HG02763 (cell line): ENCODE data around the gene CCDC47.
"Not testable (repeated sequence)": the region's sequence is repeated elsewhere in the genome, so short reads cannot be mapped to it uniquely, and the experiment has no call there.

Source experiments
- ATAC-seq: cut with Tn5 transposase; IDR thresholded peaks from one replicate; pipeline ENCODE4 v1.9.1; 2021; ENCODE audit warnings: mild to moderate bottlenecking, moderate library complexity; ENCODE audit not compliant: unreplicated experiment

The CCDC47 gene

DNA sequence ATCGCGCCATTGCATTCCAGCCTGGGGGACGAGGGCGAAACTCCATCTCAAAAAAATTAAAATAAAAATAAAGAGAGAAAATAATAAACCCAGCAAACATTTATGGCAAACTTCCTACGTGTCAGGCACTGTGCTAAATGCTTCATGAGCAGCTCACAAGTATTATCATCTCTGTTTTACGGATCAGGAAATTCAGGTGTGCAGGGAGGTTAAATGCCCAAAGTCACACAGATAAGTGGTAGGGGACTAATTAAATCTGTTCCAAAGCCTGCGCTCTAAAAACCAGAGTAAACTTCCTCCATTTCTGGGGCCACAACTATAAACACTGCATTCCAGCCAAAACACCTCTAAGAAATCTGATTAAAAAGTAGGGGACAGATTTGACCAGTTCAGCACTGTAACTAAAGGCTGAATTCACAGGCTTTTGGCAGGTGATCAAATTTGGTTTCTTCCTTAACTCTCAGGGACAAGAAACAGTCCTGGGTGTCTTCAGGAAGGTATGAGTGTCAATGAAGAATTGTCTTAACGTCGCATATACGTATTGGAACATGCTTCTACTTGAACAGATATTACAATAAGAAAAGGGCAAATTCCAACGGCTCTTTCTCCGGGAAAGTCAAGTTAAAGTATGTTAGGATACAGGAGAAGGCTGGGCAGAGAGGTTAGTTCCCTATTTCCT lies 32.8 kb downstream of the CCDC47 start:
- ATAC-seq, result no peak

DNA sequence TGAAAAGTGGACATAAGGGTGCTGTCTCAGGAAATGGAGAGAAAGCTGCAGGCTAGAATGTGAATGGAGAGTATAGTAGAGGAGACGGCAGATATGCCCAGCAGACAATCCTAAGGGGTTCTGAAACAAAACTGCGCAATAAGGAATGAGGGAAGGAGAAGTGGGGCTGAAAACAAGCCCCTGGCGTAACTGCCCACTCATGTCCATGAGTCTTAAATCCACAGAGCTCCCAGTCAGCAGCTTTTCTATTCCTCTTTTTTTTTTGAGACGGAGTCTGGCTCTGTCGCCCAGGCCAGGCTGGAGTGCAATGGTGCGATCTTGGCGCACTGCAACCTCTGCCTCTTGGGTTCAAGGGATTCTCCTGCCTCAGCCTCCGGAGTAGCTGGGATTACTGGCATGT lies 37.7 kb downstream of the CCDC47 start:
- no peak for ATAC-seq

DNA sequence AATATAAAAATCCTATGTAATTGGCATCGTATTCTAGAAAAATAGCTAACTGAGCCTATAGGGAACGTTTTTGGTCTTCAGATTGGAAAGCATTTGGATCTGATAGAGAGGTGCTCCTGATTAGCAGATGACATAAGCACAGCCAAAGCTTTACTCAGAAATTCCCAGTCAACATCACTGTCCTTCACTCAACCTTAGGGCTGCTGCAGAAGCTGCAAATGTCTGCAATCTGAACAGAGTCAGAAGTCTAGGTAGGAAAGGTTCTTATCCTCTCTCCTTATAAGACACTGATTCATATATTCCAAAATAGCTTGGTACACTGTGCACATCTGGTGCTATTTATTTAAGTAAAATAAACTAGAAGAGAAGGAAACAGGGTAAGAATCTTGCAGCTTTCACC lies 51.0 kb downstream of the CCDC47 start:
- ATAC-seq, result no peak

GRCh38 chr17:63720194-63720593 lies 53.2 kb downstream of the CCDC47 start:
- not testable (repeated sequence) for ATAC-seq

DNA sequence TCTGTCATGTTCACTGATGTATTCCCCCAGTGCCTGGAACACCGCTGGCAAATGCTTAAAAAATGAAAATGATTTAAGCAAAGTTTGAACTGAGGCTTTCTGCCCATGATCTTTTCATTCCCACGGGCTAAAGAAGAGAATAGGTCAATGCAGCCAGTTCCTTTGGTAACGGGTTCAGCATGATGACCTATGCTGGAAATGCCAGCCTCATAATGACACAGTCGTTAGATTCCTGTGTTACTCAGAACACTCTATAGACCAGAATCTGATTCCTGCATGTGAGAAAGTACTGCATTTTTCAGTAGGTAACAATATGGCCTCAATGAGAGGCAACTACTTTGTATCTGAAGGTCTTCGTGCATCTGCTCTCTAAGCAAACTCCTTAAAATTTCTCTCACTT lies 54.4 kb downstream of the CCDC47 start:
- ATAC-seq, result no peak

DNA sequence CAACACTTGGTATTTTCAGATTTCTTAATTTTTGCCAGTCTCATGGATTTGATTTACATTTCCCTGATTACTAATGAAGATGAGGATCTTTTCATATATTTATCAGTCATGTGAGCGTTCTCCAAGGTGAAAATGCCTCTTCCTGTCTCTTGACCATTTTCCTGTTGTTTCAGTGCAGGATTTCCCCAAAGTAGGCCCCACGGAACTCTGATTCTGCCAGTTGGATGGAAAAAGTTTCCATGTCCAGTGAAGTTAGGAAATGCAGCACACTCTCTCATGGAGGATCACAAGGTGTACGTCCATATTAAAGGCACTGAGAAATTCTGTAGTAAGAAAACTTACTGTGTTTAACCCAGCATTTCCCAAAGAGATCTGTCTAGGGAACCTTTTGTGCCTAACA lies 57.0 kb downstream of the CCDC47 start:
- ATAC-seq, result no peak

- ATAC-seq, result no peak
Measured at GRCh38 chr17:63714550-63715277, 58.7 kb downstream of the CCDC47 start.

DNA sequence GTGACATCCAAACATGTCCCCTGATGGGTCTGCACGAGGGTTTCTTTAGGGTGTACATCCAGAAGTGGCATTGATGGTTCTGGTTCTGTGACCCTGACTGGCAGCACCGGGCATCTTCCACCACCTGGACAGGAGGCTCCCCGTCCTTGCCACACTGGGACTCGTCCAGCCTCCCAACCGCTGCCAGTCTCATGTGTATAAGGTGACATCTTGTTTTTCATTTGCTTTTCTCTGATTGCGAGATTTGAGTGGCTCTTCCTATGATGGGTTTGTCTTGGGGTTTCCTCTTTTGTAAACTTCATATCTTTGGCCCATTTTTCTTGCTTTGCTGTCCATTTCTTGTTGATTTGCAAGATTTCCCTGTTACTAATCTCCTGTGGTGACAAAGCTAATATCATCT lies 64.3 kb downstream of the CCDC47 start:
- no peak for ATAC-seq

DNA sequence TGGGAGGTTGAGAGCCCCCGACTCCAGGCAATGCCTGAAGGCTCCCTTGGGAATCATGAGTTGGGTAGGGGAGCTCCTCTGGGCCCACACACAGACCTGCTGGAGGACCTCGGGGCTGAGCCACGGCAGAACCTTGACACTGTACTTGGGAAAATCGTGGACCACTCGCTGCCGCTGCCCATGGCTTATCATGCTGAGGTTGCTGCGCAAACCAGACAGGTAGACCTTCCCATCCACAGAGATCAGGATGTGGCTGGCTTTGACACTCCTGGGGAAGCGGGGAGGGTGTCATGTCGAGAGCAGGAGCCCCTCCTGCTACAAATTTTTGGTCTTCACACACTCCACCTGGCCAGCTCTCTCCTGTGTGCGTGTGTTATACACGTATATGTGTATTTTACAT lies 66.2 kb downstream of the CCDC47 start:
- no peak for ATAC-seq

DNA sequence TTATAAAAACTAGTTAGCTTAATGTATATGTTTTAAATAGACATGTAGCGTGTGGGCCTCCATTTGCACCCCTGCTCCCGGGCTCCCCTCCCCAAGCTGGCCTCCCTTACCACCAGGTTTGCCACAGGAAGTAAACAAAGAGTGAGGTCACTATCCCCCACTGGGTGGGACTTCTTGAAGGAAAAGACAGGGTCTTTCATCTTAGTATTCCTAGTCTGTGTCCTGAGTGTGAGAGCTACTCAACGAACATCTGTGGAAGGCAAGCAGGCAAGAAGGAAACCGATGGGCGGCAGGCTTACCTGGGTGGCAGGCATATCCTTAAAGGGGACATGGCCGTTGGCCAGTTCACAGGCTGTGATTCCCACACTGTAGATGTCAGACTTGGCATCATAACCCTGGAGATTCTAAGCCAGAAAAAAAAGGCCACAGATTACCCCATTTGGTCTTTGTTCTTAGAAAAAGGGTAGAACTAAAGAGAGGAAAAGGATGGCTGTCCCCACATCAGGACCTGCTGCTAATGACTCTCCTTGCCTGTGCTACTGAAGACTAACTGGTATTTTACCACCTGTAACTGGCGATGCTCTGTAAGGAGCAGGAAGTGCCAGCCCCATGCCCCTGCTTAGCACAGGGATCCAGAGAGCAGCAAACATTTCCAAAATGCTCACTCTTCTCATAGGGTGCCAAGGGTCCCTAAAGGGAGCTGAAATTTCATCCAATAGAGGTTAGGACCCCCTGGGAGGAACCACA lies 66.9 kb downstream of the CCDC47 start:
- no peak for ATAC-seq

DNA sequence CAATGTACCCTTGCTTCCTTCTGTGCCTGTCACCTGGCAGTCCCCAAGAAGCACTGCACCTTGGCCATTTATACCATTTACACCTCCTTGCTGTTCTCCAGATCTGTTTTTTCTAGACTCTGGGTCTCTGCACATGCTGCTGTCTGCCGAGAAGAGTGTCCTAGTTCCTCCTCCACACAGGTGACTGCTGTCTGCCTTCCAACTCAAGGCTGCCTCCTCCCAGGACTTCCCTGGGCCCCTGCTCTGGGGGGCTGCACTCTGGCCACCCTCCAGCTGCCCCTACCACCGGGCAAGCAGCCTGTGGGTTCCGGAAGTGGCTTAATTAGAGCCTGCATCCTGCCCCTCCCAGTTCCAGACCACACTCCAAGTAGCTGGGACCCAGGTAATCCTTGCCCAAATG lies 67.7 kb downstream of the CCDC47 start:
- no peak for ATAC-seq

DNA sequence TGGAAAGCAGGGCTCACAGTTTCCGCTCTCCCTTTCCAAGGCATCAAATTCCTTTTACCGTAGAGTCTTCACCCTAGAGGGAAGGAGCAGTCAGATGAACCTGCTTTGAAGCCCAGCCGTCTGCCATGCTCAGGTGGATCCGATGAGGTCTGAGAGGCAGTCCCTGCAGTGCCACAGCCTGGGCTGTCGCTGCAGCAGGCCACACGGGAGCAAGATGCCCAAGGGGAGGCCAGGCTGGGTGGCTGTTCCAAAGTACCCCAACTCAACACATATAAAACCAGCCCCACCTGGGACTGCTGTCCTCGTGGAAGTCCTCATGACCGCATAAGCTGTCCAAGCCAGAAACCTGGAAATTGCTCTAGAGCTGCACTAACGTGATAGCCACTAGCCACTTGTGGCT lies 68.6 kb downstream of the CCDC47 start:
- no peak for ATAC-seq

DNA sequence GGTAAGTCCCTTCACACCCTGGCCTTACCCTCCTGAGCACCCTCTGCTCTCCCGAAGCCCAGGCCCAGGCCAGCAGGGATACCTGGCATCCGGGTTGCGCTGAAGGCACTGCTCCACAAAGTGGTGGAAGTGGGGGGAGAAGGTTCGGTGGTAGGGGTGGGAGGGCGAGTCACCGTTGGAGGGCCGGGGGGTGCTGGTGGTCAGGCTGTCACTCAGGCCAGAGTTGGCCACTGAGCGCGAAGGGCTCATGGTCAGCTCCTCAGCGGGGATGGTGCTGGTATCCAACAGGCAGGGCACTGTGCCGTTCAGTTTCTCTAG lies 69.2 kb downstream of the CCDC47 start:
- ATAC-seq, result no peak

GRCh38 chr17:63703556-63704258 lies 69.7 kb downstream of the CCDC47 start:
- no peak for ATAC-seq

DNA sequence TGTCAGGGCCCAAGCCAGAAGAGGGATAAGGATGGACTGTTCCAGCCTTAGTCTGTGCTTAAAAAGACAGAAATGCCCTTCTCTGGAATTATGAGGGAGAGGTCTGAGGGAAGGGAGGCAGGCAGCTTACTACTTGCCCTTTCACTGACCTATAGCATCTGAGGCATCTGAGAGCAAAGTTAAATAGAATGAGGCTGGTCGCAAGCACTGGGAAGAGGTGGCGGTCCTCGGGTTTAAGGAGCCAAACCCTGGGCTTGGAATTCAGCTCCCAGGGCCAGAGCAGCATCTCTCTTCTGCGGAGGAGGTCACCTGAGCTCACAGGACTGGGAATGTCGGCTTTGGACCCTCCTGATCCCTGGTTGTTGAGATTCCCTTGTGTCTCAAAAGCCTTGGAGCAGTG lies 70.4 kb downstream of the CCDC47 start:
- ATAC-seq, result no peak

GRCh38 chr17:63702721-63703015 lies 70.7 kb downstream of the CCDC47 start:
- no peak for ATAC-seq

DNA sequence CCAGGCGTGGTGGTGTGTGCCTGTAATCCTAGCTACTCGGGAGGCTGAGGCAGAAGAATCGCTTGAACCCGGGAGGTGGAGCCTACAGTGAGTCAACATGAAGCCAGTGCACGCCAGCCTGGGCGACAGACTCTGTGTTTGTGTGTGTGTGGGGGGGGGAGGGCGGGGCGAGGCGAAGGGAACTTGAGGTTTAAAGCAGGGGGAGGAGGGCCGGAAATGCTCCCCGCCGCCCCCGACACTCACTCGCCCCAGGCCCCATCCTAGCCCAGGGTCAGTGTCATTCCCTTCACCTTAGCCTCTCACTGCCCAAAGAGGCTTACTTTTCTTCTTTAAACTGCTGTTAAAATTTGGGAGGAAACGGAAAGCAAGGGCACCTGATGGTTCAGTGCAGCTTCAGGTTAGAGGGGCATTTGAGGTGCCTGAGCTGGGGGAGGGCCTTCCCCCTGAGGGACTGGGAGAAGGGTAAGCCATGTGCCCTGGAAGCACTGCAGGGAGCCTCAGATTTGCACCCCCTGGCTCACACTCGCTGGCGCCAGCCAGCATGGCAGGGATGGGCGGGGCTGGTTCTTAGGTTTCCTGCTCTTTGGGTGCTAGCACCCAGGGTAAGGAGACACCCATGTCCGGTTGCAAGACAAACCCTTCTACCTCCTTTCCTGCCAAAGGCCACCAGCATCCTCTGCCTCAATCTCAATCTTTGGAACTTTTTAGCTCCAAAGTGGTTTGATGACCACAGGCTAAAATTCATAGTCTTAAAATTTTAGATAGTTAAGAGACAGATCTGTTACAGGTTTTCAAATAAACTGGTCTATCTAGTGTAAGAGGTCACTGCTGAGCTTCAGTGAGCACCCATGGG lies 71.3 kb downstream of the CCDC47 start:
- ATAC-seq, result no peak

DNA sequence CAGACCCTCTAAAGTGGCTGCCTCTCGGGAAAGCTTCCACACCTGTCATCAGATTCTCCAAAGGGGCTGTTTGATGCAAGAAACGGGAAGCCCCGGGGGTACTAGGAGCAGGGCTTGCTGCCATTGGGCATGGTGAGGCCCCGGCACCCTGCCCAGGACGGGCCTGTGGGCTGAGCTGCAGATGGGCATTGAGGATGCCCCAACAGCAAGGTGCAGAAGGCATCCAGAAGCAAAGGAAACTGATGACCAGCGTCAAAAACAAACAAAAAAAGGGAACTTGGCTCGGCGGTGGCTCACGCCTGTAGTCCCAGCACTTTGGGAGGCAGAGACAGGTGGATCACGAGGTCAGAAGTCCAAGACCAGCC lies 72.0 kb downstream of the CCDC47 start:
- ATAC-seq, result no peak

GRCh38 chr17:63700528-63701455 lies 72.6 kb downstream of the CCDC47 start:
- ATAC-seq, result peak; percentile 16
